ENCODE measurements around the gene MARCO. TPM values are rescaled to one million over a fixed set of nuclear protein-coding genes. Genes with fewer than 3 reads are reported as not detected.

The MARCO gene
- total and polyA plus RNA-seq, 2 donors (not counting 1 experiment from before 2014, with no cell fraction given), result 0.04 TPM; not detected in 1

DNA sequence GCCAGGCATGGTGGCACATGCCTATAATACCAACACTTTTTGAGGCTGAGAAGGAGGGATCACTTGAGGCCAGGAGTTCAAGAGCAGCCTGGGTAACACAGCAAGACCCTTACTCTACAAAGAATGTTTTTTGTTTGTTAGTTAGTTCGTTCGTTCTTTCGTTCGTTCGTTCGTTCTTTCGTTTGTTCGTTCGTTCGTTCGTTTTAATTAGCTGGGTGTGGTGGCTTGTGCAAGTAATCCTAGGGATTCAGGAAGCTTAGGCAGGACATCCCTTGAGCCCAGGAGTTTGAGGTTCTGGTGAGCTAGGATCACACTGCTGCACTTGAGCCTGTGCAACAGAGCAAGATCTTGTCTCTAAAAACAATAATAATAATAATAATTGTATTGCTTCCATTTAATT is 98.7 kb downstream of the MARCO start:
- H4K20me1 ChIP-seq (ENCODE audit: control insufficient read depth, insufficient read depth, low read length, poor library complexity, severe bottlenecking), result no peaks in the 10 kb centered on the region
- peaks cover 0 to 2% (median 0%) of the 10 kb centered on the region in 3 donors for H3K9me3 ChIP-seq (ENCODE audit: control extremely low read depth in 1 of 3, control insufficient read depth in 2 of 3, insufficient read depth in 1 of 3, low read length in 2 of 3)
- intact Hi-C loops (cut with micrococcal nuclease), result no loop called here
- ChIA-PET POLR2A (no interaction called here), CTCF (no interaction called here)
- no peak overlapping the region for H3K4me2 ChIP-seq (replicated peaks; ENCODE audit: low read depth, low read length, poor library complexity, severe bottlenecking)
- H2AFZ ChIP-seq (ENCODE audit: insufficient read depth, low read depth, low read length, poor library complexity, severe bottlenecking), result no peak overlapping the region
- Mint-ChIP-seq H3K9me3 (ENCODE audit: insufficient read depth) (peaks cover 6% of the 10 kb centered on the region), H3K4me1 (no peaks in the 10 kb centered on the region), H3K4me3 (no peak overlapping the region), H3K27ac (no peak overlapping the region), H3K27me3 (no peaks in the 10 kb centered on the region)
- H3K36me3 ChIP-seq (replicated peaks in 1 of 2; ENCODE audit: control extremely low read depth in 1 of 2, control insufficient read depth in 1 of 2, extremely low read depth in 1 of 2, insufficient read depth in 2 of 2, low read length in 1 of 2), result no peaks in the 10 kb centered on the region
- H3K27ac ChIP-seq (ENCODE audit: low read length in 2 of 2), result no peak overlapping the region
- 93% methylated on average over 11 of the region's 11 CpGs for WGBS (ENCODE audit: insufficient coverage)
- no peaks in the 10 kb centered on the region for H3K4me1 ChIP-seq (ENCODE audit: control insufficient read depth in 2 of 2, insufficient read depth in 2 of 2, low read length in 2 of 2)
- H3K27me3 ChIP-seq (replicated peaks in 1 of 4; ENCODE audit: control extremely low read depth in 1 of 4, control insufficient read depth in 3 of 4, insufficient read depth in 4 of 4, low read length in 3 of 4), result no peaks in the 10 kb centered on the region
- no peak overlapping the region for H3K9ac ChIP-seq (ENCODE audit: low read length)
- no peak for DNase-seq
- ATAC-seq (ENCODE audit: low read depth), result no peak
- H3K4me3 ChIP-seq (ENCODE audit: control extremely low read depth in 1 of 5, extremely low read depth in 1 of 5, insufficient read depth in 1 of 5, low read depth in 2 of 5, low read length in 4 of 5), result no peak overlapping the region
- TF ChIP-seq, protein P1, sequence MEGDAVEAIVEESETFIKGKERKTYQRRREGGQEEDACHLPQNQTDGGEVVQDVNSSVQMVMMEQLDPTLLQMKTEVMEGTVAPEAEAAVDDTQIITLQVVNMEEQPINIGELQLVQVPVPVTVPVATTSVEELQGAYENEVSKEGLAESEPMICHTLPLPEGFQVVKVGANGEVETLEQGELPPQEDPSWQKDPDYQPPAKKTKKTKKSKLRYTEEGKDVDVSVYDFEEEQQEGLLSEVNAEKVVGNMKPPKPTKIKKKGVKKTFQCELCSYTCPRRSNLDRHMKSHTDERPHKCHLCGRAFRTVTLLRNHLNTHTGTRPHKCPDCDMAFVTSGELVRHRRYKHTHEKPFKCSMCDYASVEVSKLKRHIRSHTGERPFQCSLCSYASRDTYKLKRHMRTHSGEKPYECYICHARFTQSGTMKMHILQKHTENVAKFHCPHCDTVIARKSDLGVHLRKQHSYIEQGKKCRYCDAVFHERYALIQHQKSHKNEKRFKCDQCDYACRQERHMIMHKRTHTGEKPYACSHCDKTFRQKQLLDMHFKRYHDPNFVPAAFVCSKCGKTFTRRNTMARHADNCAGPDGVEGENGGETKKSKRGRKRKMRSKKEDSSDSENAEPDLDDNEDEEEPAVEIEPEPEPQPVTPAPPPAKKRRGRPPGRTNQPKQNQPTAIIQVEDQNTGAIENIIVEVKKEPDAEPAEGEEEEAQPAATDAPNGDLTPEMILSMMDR (IDR thresholded peaks at IDR 0.05), result no peak
- no peak for TF ChIP-seq EZH2 (IDR thresholded peaks at IDR 0.05; ENCODE audit: borderline replicate concordance, insufficient read depth, low read depth, low read length, poor library complexity, severe bottlenecking)
- no peaks in the 10 kb centered on the region for H3K79me2 ChIP-seq (ENCODE audit: control insufficient read depth, insufficient read depth, low read length)

Other genes starting within 250 kb of the MARCO start
- not detected in 2 replicates for gene EN1, start 94.5 kb upstream of the MARCO start, total RNA-seq
- gene EN1, start 94.5 kb upstream of the MARCO start, polyA plus RNA-seq, result not detected in 2 replicates
- not detected in 2 replicates for gene C1QL2, start 216.6 kb downstream of the MARCO start, total RNA-seq
- gene C1QL2, start 216.6 kb downstream of the MARCO start, polyA plus RNA-seq, result not detected in 2 replicates

Data from B cell (primary cell).